H1 (cell line): ENCODE results near the gene CYP46A1. TPM values are rescaled to one million over a fixed set of nuclear protein-coding genes. Genes with fewer than 3 reads are reported as not detected.

Source experiments
- CTCF ChIA-PET: fragments of 300-600 bp; sonication (Branson Sonifier 250); formaldehyde crosslinking; loops from one replicate; lab custom pipeline; 2021; ENCODE audit not compliant: partially characterized antibody; lab: Charles Lee
- POLR2A ChIA-PET: fragments of 300-600 bp; sonication (Branson Sonifier 250); formaldehyde crosslinking; loops from one replicate; lab custom pipeline; 2021; ENCODE audit warnings: inconsistent platforms; ENCODE audit not compliant: partially characterized antibody; lab: Charles Lee
- DNase-seq, 2 experiments: peaks; one replicate each; pipeline versions ENCODE4 v3.0.0 to v3.0.0-alpha.2; 2010 to 2022; ENCODE audit warnings: low spot score in 2 of 2, low read depth in 1 of 2, mixed read lengths in 1 of 2
- FAIRE-seq: peaks from 2 replicates; lab custom pipeline; 2011; peaks lifted over from hg19 to GRCh38; lab: Jason Lieb, UNC
- H2AFZ ChIP-seq: 2 replicates; pipeline ENCODE4 v1.8.1; 2012; ENCODE audit warnings: low read length, inconsistent platforms
- H2AK5ac ChIP-seq: 2 replicates; pipeline ENCODE4 v1.6.1; 2013; ENCODE audit warnings: low read depth, low read length
- H2BK120ac ChIP-seq: replicated peaks from 2 replicates; pipeline ENCODE3; 2013; ENCODE audit warnings: low read depth, low read length, inconsistent platforms
- H2BK12ac ChIP-seq: 2 replicates; pipeline ENCODE4 v1.6.1; 2013; ENCODE audit warnings: low read depth, low read length
- H2BK15ac ChIP-seq: 2 replicates; pipeline ENCODE4 v1.6.1; 2013; ENCODE audit warnings: low read length
- H2BK20ac ChIP-seq: 2 replicates; pipeline ENCODE4 v1.6.1; 2013; ENCODE audit warnings: low read length
- H2BK5ac ChIP-seq: 2 replicates; pipeline ENCODE4 v1.6.1; 2013; ENCODE audit warnings: low read depth, low read length
- H3K14ac ChIP-seq: 2 replicates; pipeline ENCODE4 v1.6.1; 2013; ENCODE audit warnings: inconsistent platforms; ENCODE audit not compliant: insufficient read length
- H3K18ac ChIP-seq: 2 replicates; pipeline ENCODE4 v1.6.1; 2013; ENCODE audit warnings: low read length; ENCODE audit errors: extremely low read depth
- H3K23ac ChIP-seq: 2 replicates; pipeline ENCODE4 v1.6.1; 2013; ENCODE audit warnings: inconsistent platforms; ENCODE audit not compliant: insufficient read length
- H3K23me2 ChIP-seq: 2 replicates; pipeline ENCODE4 v1.6.1; 2013; ENCODE audit warnings: low read depth, low read length
- H3K27ac ChIP-seq: 2 replicates; pipeline ENCODE4 v1.6.1; 2011; ENCODE audit warnings: low read depth, low read length, inconsistent platforms
- H3K27me3 ChIP-seq, 4 experiments: replicated peaks in 1 of 4; 1 replicate in 1 of 4; 2 replicates in 3 of 4; pipeline versions ENCODE4 v1.6.1 to v1.8.1; 2011 to 2013; ENCODE audit warnings: low read length in 3 of 4, mild to moderate bottlenecking in 3 of 4, inconsistent platforms in 2 of 4, mixed read lengths in 2 of 4, moderate library complexity in 1 of 4; ENCODE audit not compliant: control insufficient read depth in 3 of 4, insufficient read depth in 3 of 4; ENCODE audit errors: extremely low read depth in 1 of 4
- H3K36me3 ChIP-seq, 4 experiments: 2 replicates each; pipeline versions ENCODE4 v1.6.1 to v1.8.1; 2011 to 2013; ENCODE audit warnings: mild to moderate bottlenecking in 4 of 4, low read length in 3 of 4, moderate library complexity in 2 of 4, control low read depth in 1 of 4, inconsistent platforms in 1 of 4; ENCODE audit not compliant: insufficient read depth in 4 of 4, control insufficient read depth in 2 of 4
- H3K4ac ChIP-seq: replicated peaks from 2 replicates; pipeline ENCODE3; 2013; ENCODE audit warnings: low read length, low read depth, mixed read lengths, inconsistent platforms; ENCODE audit not compliant: insufficient read length
- H3K4me1 ChIP-seq, 4 experiments: replicated peaks in 1 of 4; 1 replicate in 1 of 4; 2 replicates in 3 of 4; pipeline versions ENCODE4 v1.6.1 to v1.8.1; 2011 to 2013; ENCODE audit warnings: low read length in 3 of 4, inconsistent platforms in 2 of 4, mixed read lengths in 1 of 4; ENCODE audit not compliant: insufficient read depth in 4 of 4, control insufficient read depth in 3 of 4
- H3K4me2 ChIP-seq, 2 experiments: 2 replicates each; pipeline versions ENCODE4 v1.6.1 to v1.8.1; 2011 to 2013; ENCODE audit warnings: low read depth in 2 of 2, low read length in 2 of 2, control low read depth in 1 of 2, inconsistent platforms in 1 of 2, mild to moderate bottlenecking in 1 of 2; ENCODE audit not compliant: insufficient read depth in 1 of 2
- H3K4me3 ChIP-seq, 4 experiments: fragments of 200-600, 300-600 bp in 1 of 4; sonication (generic), shearing (Covaris generic), sonication (Bioruptor Twin) in 1 of 4; 2 replicates each; pipeline versions ENCODE4 v1.5.1 to v1.8.1; 2011 to 2016; ENCODE audit warnings: low read length in 4 of 4, low read depth in 3 of 4, control low read depth in 2 of 4, inconsistent platforms in 2 of 4, mild to moderate bottlenecking in 2 of 4, mixed read lengths in 1 of 4, moderate library complexity in 1 of 4; ENCODE audit not compliant: insufficient read depth in 2 of 4; ENCODE audit errors: extremely low read depth in 1 of 4
- H3K56ac ChIP-seq: replicated peaks from 2 replicates; pipeline ENCODE3; 2013; ENCODE audit warnings: low read depth, mild to moderate bottlenecking, mixed read lengths, low read length, inconsistent platforms; ENCODE audit not compliant: insufficient read length
- H3K79me1 ChIP-seq: 2 replicates; pipeline ENCODE4 v1.6.1; 2013; ENCODE audit warnings: low read depth, low read length, control low read depth
- H3K79me2 ChIP-seq, 2 experiments: 2 replicates each; pipeline versions ENCODE4 v1.6.1 to v1.8.1; 2012 to 2013; ENCODE audit warnings: low read length in 2 of 2, mild to moderate bottlenecking in 2 of 2, inconsistent platforms in 1 of 2; ENCODE audit not compliant: insufficient read depth in 2 of 2, control insufficient read depth in 1 of 2
- H3K9ac ChIP-seq, 4 experiments: replicated peaks in 1 of 4; 1 replicate in 1 of 4; 2 replicates in 3 of 4; pipeline versions ENCODE4 v1.6.1 to v1.8.1; 2011 to 2013; ENCODE audit warnings: low read depth in 3 of 4, low read length in 3 of 4, control low read depth in 2 of 4, mild to moderate bottlenecking in 2 of 4, moderate library complexity in 2 of 4, inconsistent platforms in 1 of 4; ENCODE audit errors: extremely low read depth in 1 of 4
- H3K9me3 ChIP-seq, 2 experiments: 2 replicates each; pipeline versions ENCODE4 v1.6.1 to v1.8.1; 2012 to 2013; ENCODE audit warnings: mild to moderate bottlenecking in 2 of 2, moderate library complexity in 2 of 2, control low read depth in 1 of 2, inconsistent platforms in 1 of 2, low read depth in 1 of 2, low read length in 1 of 2, mixed read lengths in 1 of 2; ENCODE audit not compliant: insufficient read depth in 2 of 2
- H4K20me1 ChIP-seq, 2 experiments: replicated peaks in 1 of 2; 2 replicates each; pipeline versions ENCODE3 to v1.8.1; 2011 to 2013; ENCODE audit warnings: inconsistent platforms in 2 of 2, low read length in 2 of 2, mild to moderate bottlenecking in 1 of 2; ENCODE audit not compliant: insufficient read depth in 2 of 2, control insufficient read depth in 1 of 2
- H4K5ac ChIP-seq: 2 replicates; pipeline ENCODE4 v1.6.1; 2013; ENCODE audit warnings: low read length, low read depth, mixed read lengths, inconsistent platforms; ENCODE audit not compliant: insufficient read length
- H4K8ac ChIP-seq: 2 replicates; pipeline ENCODE4 v1.8.0; 2013; ENCODE audit warnings: mild to moderate bottlenecking, moderate library complexity, low read length, inconsistent platforms; ENCODE audit not compliant: insufficient read depth; ENCODE audit errors: extremely low read depth
- H4K91ac ChIP-seq: replicated peaks from 2 replicates; pipeline ENCODE3; 2013; ENCODE audit warnings: low read length, mixed read lengths, inconsistent platforms; ENCODE audit not compliant: insufficient read length
- E2F6 ChIP-seq: IDR thresholded peaks from 2 replicates; pipeline ENCODE4 v1.6.1; 2012; ENCODE audit warnings: inconsistent platforms
- JUN ChIP-seq: IDR thresholded peaks from 2 replicates; pipeline ENCODE4 v1.6.1; 2011; ENCODE audit warnings: low read depth, mild to moderate bottlenecking, improper control_type of control experiment, low read length
- KDM4A ChIP-seq: IDR thresholded peaks from one replicate; pipeline ENCODE4 v1.7.1; 2012; ENCODE audit warnings: low read depth, mild to moderate bottlenecking, moderate library complexity, low read length, inconsistent platforms; ENCODE audit not compliant: severe bottlenecking
- POLR2A ChIP-seq, 2 experiments: IDR thresholded peaks; 1 replicate in 1 of 2; 2 replicates in 1 of 2; pipeline ENCODE4 v1.6.1; 2011; ENCODE audit warnings: low read depth in 2 of 2, low read length in 2 of 2, mild to moderate bottlenecking in 2 of 2; ENCODE audit errors: control extremely low read depth in 1 of 2
- RXRA ChIP-seq: IDR thresholded peaks from 2 replicates; pipeline ENCODE4 v1.6.1; 2011; ENCODE audit warnings: low read depth, mild to moderate bottlenecking, low read length, moderate library complexity; ENCODE audit not compliant: insufficient read depth
- SAP30 ChIP-seq: fragments of 300-600 bp; sonication (generic); IDR thresholded peaks from 2 replicates; pipeline ENCODE4 v1.7.1; 2012; ENCODE audit warnings: low read length, moderate library complexity, mild to moderate bottlenecking, inconsistent platforms; ENCODE audit not compliant: insufficient read depth, insufficient replicate concordance
- SIX5 ChIP-seq: IDR thresholded peaks from 2 replicates; pipeline ENCODE4 v1.6.1; 2011; ENCODE audit warnings: mild to moderate bottlenecking, low read depth, low read length
- TAF1 ChIP-seq: IDR thresholded peaks from 2 replicates; pipeline ENCODE4 v1.6.1; 2011; ENCODE audit warnings: mild to moderate bottlenecking, low read depth, low read length
- TCF12 ChIP-seq: IDR thresholded peaks from 2 replicates; pipeline ENCODE4 v1.6.1; 2011; ENCODE audit warnings: low read depth, mild to moderate bottlenecking, low read length
- USF2 ChIP-seq: IDR thresholded peaks from 2 replicates; pipeline ENCODE4 v1.6.1; 2011; ENCODE audit warnings: low read length, improper control_type of control experiment
- WGBS, 2 experiments: shearing (Covaris generic) in 1 of 2; methylation state at CpG; one replicate each; pipeline versions ENCODE4 v1.1.6 to v1.1.7; 2013 to 2015; ENCODE audit warnings: low lambda C conversion rate in 2 of 2, mixed read lengths in 2 of 2, inconsistent platforms in 1 of 2, low coverage in 1 of 2, missing lambda C conversion rate in 1 of 2; ENCODE audit not compliant: insufficient replicate concordance in 2 of 2, insufficient coverage in 1 of 2, insufficient read length in 1 of 2; ENCODE audit errors: extremely low coverage in 1 of 2, missing lambda C conversion rate in 1 of 2; 5-methylcytosine and 5-hydroxymethylcytosine counted together
- polyA plus RNA-seq, 7 experiments: library from polyadenylated mRNA; depleted of rRNA in 3 of 7; stranded (reverse) in 5 of 7; unstranded in 2 of 7; fragments of >200 nt in 5 of 7; fragments of 200-250 nt in 2 of 7; gene quantifications; 1 replicate in 5 of 7; 2 replicates in 1 of 7; 4 replicates in 1 of 7; pipeline versions ENCODE4 v1.2.1 to v1.2.3, GENCODE V29; 2011 to 2013; ENCODE audit warnings: missing spikeins in 2 of 7, mixed read lengths in 2 of 7
- total RNA-seq: library from RNA; stranded (reverse); fragmentation: NEBNext Ultra II Directional; extraction: Animal tissue kit (Norgen Biotek cat#: 25700); gene quantifications from 2 replicates; pipeline ENCODE4 v1.2.1, GENCODE V29; 2021

The CYP46A1 gene
- total and polyA plus RNA-seq, 2 of the 8 experiments (the other 6 are each of a cell fraction or from before 2014, with no cell fraction given) = 0.41 to 1.3 TPM

GRCh38 chr14:99741227-99741976 lies 57.3 kb downstream of the CYP46A1 start:
- Histone ChIP-seq H4K5ac (no peak overlapping the region), H3K79me1 (no peaks in the 10 kb centered on the region), H3K23ac (no peak overlapping the region), H3K27me3 (no peaks in the 10 kb centered on the region; a peak in 2 of 7 replicates), H3K79me2 (no peaks in the 10 kb centered on the region), H3K9me3 (no peaks in the 10 kb centered on the region), H2BK20ac (no peak overlapping the region), H2AK5ac (no peak overlapping the region), H2BK12ac (no peak overlapping the region), H3K18ac (no peak overlapping the region), H3K4me2 (no peak overlapping the region), H2BK120ac (no peak overlapping the region), H3K56ac (no peak overlapping the region), H2BK15ac (no peak overlapping the region), H3K27ac (no peak overlapping the region), H3K4me3 (no peak overlapping the region), H2AFZ (no peak overlapping the region), H2BK5ac (no peak overlapping the region), H4K91ac (no peak overlapping the region), H4K20me1 (no peaks in the 10 kb centered on the region), H3K23me2 (no peaks in the 10 kb centered on the region; the same call in 1 of the 2 replicates), H3K4me1 (peaks cover 4 to 8% (median 5%) of the 10 kb centered on the region in 4 experiments), H3K14ac (no peak overlapping the region), H3K9ac (no peak overlapping the region), H3K36me3 (no peaks in the 10 kb centered on the region), H4K8ac (no peak overlapping the region; the same call in 1 of the 2 replicates), H3K4ac (no peak overlapping the region)
- no peak for DNase-seq
- ChIA-PET CTCF (interaction anchor here (1.1 to 18.9 kb wide), 8 partner anchors 6 to 205 kb away, joined by 3 to 237 read pairs (median 5); no protein-coding TSS in a partner anchor), POLR2A (no interaction called here)
- WGBS, 2 experiments = 87% methylated on average over 14 of the region's 14 CpGs; no CpG with 5 or more reads in 1 of the 2 experiments
- FAIRE-seq = no peak
- no peak for TF ChIP-seq TAF1
- TF ChIP-seq USF2 = no peak
- TF ChIP-seq JUN = no peak
- TF ChIP-seq KDM4A = no peak
- TF ChIP-seq E2F6 = no peak
- TF ChIP-seq RXRA = no peak
- TF ChIP-seq POLR2A (IDR thresholded peaks at IDR 0.05; ENCODE audit: control extremely low read depth in 1 of 2, low read depth in 2 of 2, low read length in 2 of 2) = no peak
- TF ChIP-seq TCF12 = no peak
- no peak for TF ChIP-seq SIX5
- TF ChIP-seq SAP30 = no peak
